Trophoblast cell (in vitro differentiated cells and primary cell): ENCODE results near the gene UGT1A10.
"Not testable (repeated sequence)": the region's sequence is repeated elsewhere in the genome, so short reads cannot be mapped to it uniquely, and the experiment has no call there.

Experiments
- DNase-seq, 2 donors: peaks; one replicate each; pipeline ENCODE4 v3.0.0-alpha.2; 2016
- H2AFZ ChIP-seq: 2 replicates; pipeline ENCODE4 v1.6.1; 2013; ENCODE audit warnings: low read length, moderate library complexity, mild to moderate bottlenecking; ENCODE audit not compliant: insufficient read depth, poor library complexity
- H2AK5ac ChIP-seq: 2 replicates; pipeline ENCODE4 v1.6.1; 2013; ENCODE audit warnings: mild to moderate bottlenecking, low read length
- H2BK120ac ChIP-seq: 2 replicates; pipeline ENCODE4 v1.6.1; 2013; ENCODE audit warnings: low read length, mild to moderate bottlenecking, moderate library complexity; ENCODE audit not compliant: insufficient read depth, poor library complexity
- H2BK12ac ChIP-seq: 2 replicates; pipeline ENCODE4 v1.6.1; 2013; ENCODE audit warnings: mild to moderate bottlenecking, low read length, moderate library complexity
- H2BK5ac ChIP-seq: 2 replicates; pipeline ENCODE4 v1.6.1; 2013; ENCODE audit warnings: low read length, low read depth, moderate library complexity, mild to moderate bottlenecking; ENCODE audit not compliant: poor library complexity
- H3K14ac ChIP-seq: 2 replicates; pipeline ENCODE4 v1.6.1; 2013; ENCODE audit warnings: mild to moderate bottlenecking, low read length
- H3K18ac ChIP-seq: 2 replicates; pipeline ENCODE4 v1.6.1; 2013; ENCODE audit warnings: mild to moderate bottlenecking, low read length
- H3K23ac ChIP-seq: 2 replicates; pipeline ENCODE4 v1.6.1; 2013; ENCODE audit warnings: low read length
- H3K27ac ChIP-seq: 2 replicates; pipeline ENCODE4 v1.5.1; 2013; ENCODE audit warnings: low read depth, mild to moderate bottlenecking, inconsistent platforms, low read length, moderate library complexity
- H3K27me3 ChIP-seq: 2 replicates; pipeline ENCODE4 v1.6.1; 2013; ENCODE audit warnings: inconsistent platforms, mild to moderate bottlenecking, low read length, moderate library complexity; ENCODE audit not compliant: insufficient read depth
- H3K36me3 ChIP-seq, 2 experiments: 1 replicate in 1 of 2; 2 replicates in 1 of 2; pipeline ENCODE4 v1.6.1; 2013; ENCODE audit warnings: low read length in 2 of 2, mild to moderate bottlenecking in 2 of 2, moderate library complexity in 1 of 2; ENCODE audit not compliant: insufficient read depth in 2 of 2, control insufficient read depth in 1 of 2
- H3K4ac ChIP-seq: 2 replicates; pipeline ENCODE4 v1.6.1; 2013; ENCODE audit warnings: low read depth, mild to moderate bottlenecking, low read length, moderate library complexity
- H3K4me1 ChIP-seq, 2 experiments: 1 replicate in 1 of 2; 2 replicates in 1 of 2; pipeline ENCODE4 v1.6.1; 2013; ENCODE audit warnings: low read length in 2 of 2, mild to moderate bottlenecking in 2 of 2, moderate library complexity in 1 of 2; ENCODE audit not compliant: insufficient read depth in 2 of 2, control insufficient read depth in 1 of 2
- H3K4me2 ChIP-seq: 2 replicates; pipeline ENCODE4 v1.6.1; 2013; ENCODE audit warnings: inconsistent platforms, mild to moderate bottlenecking, low read length, moderate library complexity
- H3K4me3 ChIP-seq: 2 replicates; pipeline ENCODE4 v1.5.1; 2013; ENCODE audit warnings: mild to moderate bottlenecking, low read depth, low read length, inconsistent platforms
- H3K79me1 ChIP-seq: one replicate; pipeline ENCODE4 v1.6.1; 2013; ENCODE audit warnings: low read length
- H3K79me2 ChIP-seq: 2 replicates; pipeline ENCODE4 v1.6.1; 2013; ENCODE audit warnings: low read length, mild to moderate bottlenecking; ENCODE audit not compliant: control insufficient read depth, insufficient read depth, poor library complexity
- H3K9ac ChIP-seq: 2 replicates; pipeline ENCODE4 v1.6.1; 2013; ENCODE audit warnings: mild to moderate bottlenecking, low read length
- H3K9me3 ChIP-seq: 2 replicates; pipeline ENCODE4 v1.6.1; 2013; ENCODE audit warnings: low read depth, mild to moderate bottlenecking, control low read depth, inconsistent platforms, low read length; ENCODE audit not compliant: insufficient read depth
- H4K12ac ChIP-seq: 2 replicates; pipeline ENCODE4 v1.6.1; 2013; ENCODE audit warnings: low read depth, mild to moderate bottlenecking, low read length, moderate library complexity
- H4K8ac ChIP-seq: 2 replicates; pipeline ENCODE4 v1.6.1; 2013; ENCODE audit warnings: low read depth, mild to moderate bottlenecking, low read length, moderate library complexity
- H4K91ac ChIP-seq: one replicate; pipeline ENCODE4 v1.6.1; 2013; ENCODE audit warnings: low read depth, mild to moderate bottlenecking, low read length, moderate library complexity
- WGBS: extraction: QIAGEN DNeasy Blood & Tissue Kit; methylation state at CpG from one replicate; pipeline ENCODE4 v1.1.7; 2013; ENCODE audit warnings: missing lambda C conversion rate; ENCODE audit not compliant: insufficient read length, insufficient coverage; ENCODE audit errors: extremely low coverage; 5-methylcytosine and 5-hydroxymethylcytosine counted together

The UGT1A10 gene

GRCh38 chr2:233617476-233617875, 18.8 kb upstream of the UGT1A10 start, which contains the start of gene UGT1A8:
Gene UGT1A8 (plus strand): TSS chr2:233617633. CDS start chr2:233617708, 75 bp downstream.
- not testable (repeated sequence) for H3K27ac ChIP-seq, H4K91ac ChIP-seq, H3K18ac ChIP-seq, DNase-seq, H3K4me1 ChIP-seq, H3K14ac ChIP-seq, H3K79me2 ChIP-seq, H3K36me3 ChIP-seq, H3K4me3 ChIP-seq, H4K8ac ChIP-seq, H4K12ac ChIP-seq, H2BK12ac ChIP-seq, H3K79me1 ChIP-seq, H3K9ac ChIP-seq, H2AFZ ChIP-seq, H3K4ac ChIP-seq, H2BK5ac ChIP-seq, H3K9me3 ChIP-seq, H3K4me2 ChIP-seq, H2BK120ac ChIP-seq, H3K27me3 ChIP-seq, H2AK5ac ChIP-seq, H3K23ac ChIP-seq
- no CpG with 5 or more reads among the region's 5 CpGs for WGBS

DNA sequence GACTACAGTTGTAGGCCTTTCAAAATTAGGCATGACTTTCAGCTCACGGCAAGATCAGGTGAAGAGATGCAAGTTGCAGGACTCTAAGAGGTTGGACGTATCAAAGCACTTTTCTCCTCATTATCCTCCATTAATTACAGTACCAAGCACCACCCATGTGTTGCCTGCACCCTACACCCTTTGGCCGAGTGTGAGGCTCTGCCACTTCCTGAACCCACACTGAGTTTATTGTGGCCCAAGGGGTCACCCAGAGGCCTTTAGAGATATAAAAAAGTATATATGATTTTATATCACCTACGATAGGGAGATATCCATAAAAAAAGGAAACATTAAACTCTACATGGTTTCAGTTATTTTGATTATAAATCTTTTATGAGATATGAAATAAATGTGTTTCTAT, 16.0 kb upstream of the UGT1A10 start:
- Histone ChIP-seq H3K27ac (no peak overlapping the region), H3K79me1 (no peaks in the 10 kb centered on the region), H4K8ac (no peak overlapping the region), H3K4me2 (no peak overlapping the region), H2BK120ac (no peak overlapping the region), H3K36me3 (no peaks in the 10 kb centered on the region), H3K4ac (no peak overlapping the region), H2AFZ (no peak overlapping the region), H2AK5ac (no peak overlapping the region), H2BK5ac (no peak overlapping the region), H3K14ac (no peak overlapping the region), H3K9ac (no peak overlapping the region), H3K18ac (no peak overlapping the region), H3K4me3 (no peak overlapping the region), H4K12ac (no peak overlapping the region), H2BK12ac (no peak overlapping the region), H3K23ac (no peak overlapping the region), H3K79me2 (no peaks in the 10 kb centered on the region), H3K4me1 (no peaks in the 10 kb centered on the region), H3K9me3 (no peaks in the 10 kb centered on the region), H4K91ac (no peak overlapping the region), H3K27me3 (no peaks in the 10 kb centered on the region)
- WGBS = no CpG with 5 or more reads among the region's 4 CpGs
- DNase-seq = no peak

DNA sequence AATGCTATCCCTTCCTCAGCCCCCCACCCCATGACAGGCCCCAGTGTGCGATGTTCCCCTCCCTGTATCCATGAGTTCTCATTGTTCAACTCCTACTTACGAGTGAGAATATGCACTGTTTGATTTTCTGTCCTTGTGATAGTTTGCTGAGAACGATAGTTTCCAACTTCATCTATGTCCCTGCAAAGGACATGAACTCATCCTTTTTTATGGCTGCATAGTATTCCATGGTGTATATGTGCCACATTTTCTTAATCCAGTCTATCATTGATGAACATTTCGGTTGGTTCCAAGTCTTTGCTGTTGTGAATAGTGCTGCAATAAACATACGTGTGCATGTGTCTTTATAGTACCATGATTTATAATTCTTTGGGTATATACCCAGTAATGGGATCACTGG, 14.4 kb upstream of the UGT1A10 start:
- not testable (repeated sequence) for H3K4ac ChIP-seq, H3K27me3 ChIP-seq, H4K8ac ChIP-seq, H3K18ac ChIP-seq, H4K91ac ChIP-seq, H2AFZ ChIP-seq, H3K27ac ChIP-seq, H3K79me2 ChIP-seq, H3K23ac ChIP-seq, H3K79me1 ChIP-seq, H3K36me3 ChIP-seq, H3K9ac ChIP-seq, H3K4me1 ChIP-seq, H3K4me2 ChIP-seq, H2BK120ac ChIP-seq, H2AK5ac ChIP-seq, H2BK5ac ChIP-seq, H4K12ac ChIP-seq, H3K4me3 ChIP-seq, H3K14ac ChIP-seq, H2BK12ac ChIP-seq, H3K9me3 ChIP-seq, DNase-seq
- no CpG with 5 or more reads among the region's 5 CpGs for WGBS

- DNase-seq = no peak
- Histone ChIP-seq H3K79me2 (no peaks in the 10 kb centered on the region), H4K91ac (no peak overlapping the region), H3K9ac (no peak overlapping the region), H2BK5ac (no peak overlapping the region), H3K27me3 (no peaks in the 10 kb centered on the region), H3K36me3 (no peaks in the 10 kb centered on the region), H3K79me1 (no peaks in the 10 kb centered on the region), H2BK120ac (no peak overlapping the region), H3K9me3 (no peaks in the 10 kb centered on the region), H4K12ac (no peak overlapping the region), H3K14ac (no peak overlapping the region), H3K4me2 (no peak overlapping the region), H2AK5ac (no peak overlapping the region), H3K4me3 (no peak overlapping the region), H4K8ac (no peak overlapping the region), H2AFZ (no peak overlapping the region), H3K23ac (no peak overlapping the region), H3K4ac (no peak overlapping the region), H3K4me1 (no peaks in the 10 kb centered on the region), H2BK12ac (no peak overlapping the region), H3K27ac (no peak overlapping the region), H3K18ac (no peak overlapping the region)
- WGBS = no CpG with 5 or more reads among the region's 5 CpGs
Measured at GRCh38 chr2:233627331-233628025, 8.8 kb upstream of the UGT1A10 start.
